HL-60 (cell line): ENCODE measurements around the gene HSD3B2.

Source experiments
- POLR2AphosphoS5 ChIP-seq: IDR thresholded peaks from 2 replicates; pipeline ENCODE4 v1.6.1; 2012; ENCODE audit warnings: low read depth
- TF ChIP-seq, protein P1 (sequence below): IDR thresholded peaks from one replicate; pipeline ENCODE4 v1.5.1; 2011; ENCODE audit warnings: low read length, control low read depth, inconsistent platforms; ENCODE audit not compliant: insufficient read depth

DNA sequence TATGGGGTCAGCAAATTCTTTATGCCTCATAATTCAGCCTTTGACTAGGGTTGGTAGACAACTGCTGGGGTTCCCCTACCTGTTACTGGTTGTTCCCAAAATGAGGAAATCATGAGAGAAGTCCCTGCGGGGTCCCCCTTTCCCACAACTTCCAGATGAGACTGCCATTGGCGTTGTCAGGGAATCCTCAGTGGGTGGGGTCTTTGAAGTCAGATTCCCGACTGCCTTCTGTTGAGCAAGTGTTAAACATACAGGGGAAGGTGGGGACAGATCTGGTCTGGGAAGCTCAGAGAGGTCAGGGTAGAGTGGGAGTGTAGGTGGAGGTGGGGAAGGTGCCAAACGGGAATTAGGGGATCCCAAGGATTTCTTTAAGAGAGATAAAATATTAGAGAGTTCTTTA lies 14.7 kb downstream of the HSD3B2 start:
- TF ChIP-seq, protein P1, sequence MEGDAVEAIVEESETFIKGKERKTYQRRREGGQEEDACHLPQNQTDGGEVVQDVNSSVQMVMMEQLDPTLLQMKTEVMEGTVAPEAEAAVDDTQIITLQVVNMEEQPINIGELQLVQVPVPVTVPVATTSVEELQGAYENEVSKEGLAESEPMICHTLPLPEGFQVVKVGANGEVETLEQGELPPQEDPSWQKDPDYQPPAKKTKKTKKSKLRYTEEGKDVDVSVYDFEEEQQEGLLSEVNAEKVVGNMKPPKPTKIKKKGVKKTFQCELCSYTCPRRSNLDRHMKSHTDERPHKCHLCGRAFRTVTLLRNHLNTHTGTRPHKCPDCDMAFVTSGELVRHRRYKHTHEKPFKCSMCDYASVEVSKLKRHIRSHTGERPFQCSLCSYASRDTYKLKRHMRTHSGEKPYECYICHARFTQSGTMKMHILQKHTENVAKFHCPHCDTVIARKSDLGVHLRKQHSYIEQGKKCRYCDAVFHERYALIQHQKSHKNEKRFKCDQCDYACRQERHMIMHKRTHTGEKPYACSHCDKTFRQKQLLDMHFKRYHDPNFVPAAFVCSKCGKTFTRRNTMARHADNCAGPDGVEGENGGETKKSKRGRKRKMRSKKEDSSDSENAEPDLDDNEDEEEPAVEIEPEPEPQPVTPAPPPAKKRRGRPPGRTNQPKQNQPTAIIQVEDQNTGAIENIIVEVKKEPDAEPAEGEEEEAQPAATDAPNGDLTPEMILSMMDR, result no peak
- TF ChIP-seq POLR2AphosphoS5, result no peak
